Activated CD4-positive, alpha-beta T cell treated with anti-CD3 and anti-CD28 coated beads for 48 hours (primary cell): ENCODE data around the gene PPP1R13B.
"Not testable (repeated sequence)": the region's sequence is repeated elsewhere in the genome, so short reads cannot be mapped to it uniquely, and the experiment has no call there.

Experiments used
- DNase-seq: peaks from one replicate; pipeline ENCODE4 v3.0.0-alpha.2; 2020

Gene PPP1R13B

DNA sequence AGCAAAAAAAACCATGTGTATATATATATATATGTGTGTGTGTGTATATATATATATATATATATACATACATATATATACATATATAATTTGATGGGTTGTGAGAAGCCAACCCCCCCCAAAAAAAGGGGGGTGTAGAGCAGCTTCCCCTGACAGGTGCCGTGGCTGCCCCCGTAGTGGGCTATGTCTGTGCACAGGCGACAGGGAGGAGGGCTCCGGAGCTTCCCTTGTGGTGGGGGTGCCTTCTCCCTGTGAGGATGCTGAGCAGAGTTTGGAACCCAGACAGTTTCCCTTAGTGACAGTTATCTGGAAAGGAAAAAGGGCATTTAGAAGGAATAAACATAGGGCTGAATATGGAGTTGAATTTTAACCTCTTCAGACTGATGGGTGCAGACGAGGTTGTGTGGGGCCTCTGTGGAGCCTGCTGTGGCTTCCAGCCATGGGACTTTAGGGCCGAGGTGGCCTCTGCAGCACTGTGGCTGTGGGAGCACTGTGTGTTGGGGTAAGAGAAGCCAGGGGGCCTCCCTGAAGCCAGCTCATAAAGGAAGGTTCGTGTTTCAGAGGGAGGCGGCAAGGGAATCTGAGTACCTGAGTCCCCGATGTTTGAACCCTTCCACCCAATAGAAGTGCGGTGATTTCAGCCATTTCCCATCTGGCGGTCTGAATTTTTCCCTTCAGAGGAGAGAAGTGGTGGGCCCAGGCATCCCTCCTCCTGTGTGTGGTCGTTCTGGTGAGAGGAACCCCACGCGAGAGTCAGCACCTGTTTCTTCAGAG, 151.9 kb downstream of the PPP1R13B start:
- DNase-seq = no peak

DNA sequence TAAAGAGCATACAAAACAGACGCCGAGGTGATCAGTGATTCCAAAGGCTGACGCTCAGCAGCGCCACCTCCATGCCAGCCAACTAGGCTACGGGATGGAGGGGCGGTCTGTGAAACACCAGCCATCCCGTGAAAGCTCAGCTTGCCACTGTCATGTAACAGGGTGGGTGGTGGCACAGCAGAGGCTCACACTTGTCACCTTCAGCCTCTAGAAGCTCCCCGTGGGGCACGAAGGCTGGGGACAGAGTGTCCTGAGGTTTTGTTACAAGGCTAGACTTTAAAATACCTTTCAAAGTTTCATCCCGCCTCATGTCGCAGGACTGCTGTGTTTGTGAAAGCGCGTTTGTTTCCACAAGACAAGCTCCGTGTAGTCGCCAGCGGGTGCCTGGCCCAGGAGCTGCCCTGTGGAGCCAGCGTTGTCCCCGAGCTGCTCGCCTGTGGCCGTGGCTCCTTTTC, 152.8 kb downstream of the PPP1R13B start:
- no peak for DNase-seq

DNA sequence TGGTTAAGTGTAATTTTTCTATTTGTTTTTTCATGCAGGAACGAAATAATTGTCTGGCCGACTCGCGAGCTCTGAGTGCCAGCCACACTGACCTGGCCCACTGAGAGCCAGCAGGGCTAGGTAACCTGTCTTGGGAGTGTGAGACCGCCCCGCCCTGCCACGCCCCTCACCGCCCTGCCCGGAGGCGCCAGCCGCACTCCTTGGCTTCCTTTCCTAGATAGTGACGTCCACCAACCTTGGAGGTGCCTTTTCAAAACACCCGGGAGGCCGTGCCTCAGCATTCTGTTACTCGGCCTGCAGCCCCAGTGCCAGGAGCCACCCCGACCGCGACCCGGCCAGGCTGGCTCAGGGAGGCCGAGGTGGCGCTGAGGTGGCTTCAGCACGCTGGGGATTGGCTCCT, 153.9 kb downstream of the PPP1R13B start:
- no peak for DNase-seq

DNA sequence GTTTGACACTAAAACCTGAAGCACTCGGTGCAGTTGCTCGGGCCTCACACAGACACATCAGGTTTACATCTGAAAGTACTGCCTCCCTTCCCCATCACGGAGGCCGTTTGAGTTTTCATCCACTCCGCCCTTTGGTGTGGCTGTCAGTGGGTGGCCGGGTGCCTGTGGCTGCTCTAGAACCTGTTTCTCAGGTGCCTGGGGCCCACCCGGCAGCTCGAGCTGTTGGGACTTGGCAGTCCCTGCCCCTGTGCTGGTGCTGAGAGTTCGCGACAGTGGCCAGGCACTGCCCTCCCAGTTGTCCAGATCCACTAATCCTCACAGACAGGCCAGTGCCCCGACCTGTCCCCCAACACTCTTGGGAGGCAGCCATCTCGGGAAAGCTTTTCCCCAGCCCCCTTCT, 154.5 kb downstream of the PPP1R13B start:
- no peak for DNase-seq

DNA sequence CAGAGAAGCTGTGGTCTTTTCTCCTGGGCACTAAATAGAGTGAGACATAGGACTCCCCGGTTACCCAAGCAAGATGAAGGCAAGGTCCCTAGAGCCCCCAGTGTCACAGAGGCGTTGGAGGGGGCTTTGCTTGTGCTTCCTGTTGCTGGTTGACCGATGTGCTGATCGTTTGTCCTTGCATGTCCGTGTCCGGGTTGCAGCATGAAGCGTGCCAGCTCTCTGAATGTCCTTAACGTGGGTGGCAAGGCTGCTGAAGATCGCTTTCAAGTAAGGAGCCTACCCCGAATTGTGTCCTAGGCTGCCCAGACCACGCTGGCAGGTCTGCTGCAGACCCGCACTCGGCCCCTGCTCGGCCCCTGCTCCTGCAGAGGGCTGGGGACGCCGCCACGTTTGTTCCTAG, 155.2 kb downstream of the PPP1R13B start:
- no peak for DNase-seq

DNA sequence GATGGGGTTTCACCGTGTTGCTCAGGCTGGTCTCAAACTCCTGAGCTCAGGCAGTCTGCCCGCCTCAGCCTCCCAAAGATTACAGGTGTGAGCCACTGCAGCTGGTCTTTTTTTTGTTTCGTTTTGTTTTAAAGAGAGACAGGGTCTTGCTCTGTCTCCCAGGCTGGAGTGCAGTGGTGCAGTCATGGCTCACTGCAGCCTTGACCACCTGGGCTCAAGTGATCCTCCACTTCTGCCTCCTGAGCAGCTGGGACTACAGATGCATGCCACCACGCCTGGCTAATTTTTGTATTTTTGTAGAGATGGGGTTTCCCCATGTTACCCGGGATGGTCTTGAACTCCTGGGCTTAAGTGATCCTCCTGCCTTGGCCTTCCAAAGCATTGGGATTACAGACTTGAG, 155.7 kb downstream of the PPP1R13B start:
- not testable (repeated sequence) for DNase-seq

DNA sequence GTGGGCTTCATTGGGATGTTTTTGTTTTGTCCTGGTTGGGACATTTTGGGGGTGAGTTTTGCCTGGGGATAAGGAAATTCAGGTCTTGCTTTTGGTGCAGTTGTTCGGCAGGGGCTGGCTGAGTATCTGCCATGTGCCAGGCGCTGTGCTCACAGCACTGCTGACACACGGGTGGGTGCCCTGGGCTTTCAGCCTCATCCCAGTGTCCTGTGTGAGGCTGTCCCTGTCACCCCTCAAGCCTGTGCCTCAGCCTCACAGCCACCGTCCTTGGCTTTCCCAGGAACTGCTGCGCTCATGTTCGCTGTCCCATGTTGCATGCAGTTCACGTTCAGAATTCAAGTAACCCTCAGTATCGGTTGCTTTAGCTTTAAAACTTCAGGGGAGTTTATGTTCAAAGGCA, 157.0 kb downstream of the PPP1R13B start:
- DNase-seq = no peak

DNA sequence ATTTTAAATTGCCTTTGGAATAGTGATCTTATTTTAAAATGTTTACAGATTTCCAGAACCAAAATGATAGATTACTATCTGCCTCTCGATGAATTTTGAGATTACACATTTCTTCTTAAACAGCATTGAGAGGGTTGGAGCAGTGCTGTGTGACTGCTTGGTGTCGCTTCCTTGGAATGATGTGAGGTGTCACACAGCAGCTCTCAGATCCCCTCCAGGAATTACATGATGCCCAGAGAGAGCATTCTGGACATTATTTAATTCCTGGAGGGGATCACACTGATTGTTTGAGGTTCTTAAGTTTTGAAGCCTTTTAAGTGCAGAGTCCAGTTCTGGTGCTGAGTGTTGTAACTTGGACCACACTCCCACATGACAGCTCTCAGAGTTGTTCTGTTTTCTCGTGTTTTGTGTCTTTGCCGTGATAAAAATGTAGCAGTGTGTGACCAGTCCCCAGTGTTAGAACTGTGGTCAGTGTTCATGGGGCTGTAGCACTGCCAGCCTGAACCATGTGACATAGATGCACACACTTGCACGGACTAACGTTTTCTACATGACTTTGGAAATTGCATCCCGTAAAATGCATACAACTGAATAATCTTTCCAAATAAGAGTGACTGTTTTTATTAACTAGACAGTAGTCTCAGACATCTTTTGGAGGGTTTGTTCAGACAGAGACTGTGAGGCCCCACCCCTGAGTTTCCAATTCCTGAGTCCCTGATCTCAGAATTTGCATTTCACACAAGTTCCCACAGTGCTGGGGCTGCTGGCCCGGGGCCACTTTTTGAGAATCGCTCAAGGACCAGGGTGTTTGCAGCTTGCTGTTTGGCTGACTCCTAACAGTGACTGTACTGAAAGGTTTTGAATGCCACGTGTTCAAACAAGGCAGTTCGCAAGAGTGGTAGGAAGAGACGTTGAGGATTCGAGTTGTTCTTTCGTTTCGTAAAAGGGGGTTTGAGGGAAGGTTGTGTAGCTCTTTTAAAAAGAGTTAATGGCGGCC, 158.2 kb downstream of the PPP1R13B start:
- DNase-seq = no peak

DNA sequence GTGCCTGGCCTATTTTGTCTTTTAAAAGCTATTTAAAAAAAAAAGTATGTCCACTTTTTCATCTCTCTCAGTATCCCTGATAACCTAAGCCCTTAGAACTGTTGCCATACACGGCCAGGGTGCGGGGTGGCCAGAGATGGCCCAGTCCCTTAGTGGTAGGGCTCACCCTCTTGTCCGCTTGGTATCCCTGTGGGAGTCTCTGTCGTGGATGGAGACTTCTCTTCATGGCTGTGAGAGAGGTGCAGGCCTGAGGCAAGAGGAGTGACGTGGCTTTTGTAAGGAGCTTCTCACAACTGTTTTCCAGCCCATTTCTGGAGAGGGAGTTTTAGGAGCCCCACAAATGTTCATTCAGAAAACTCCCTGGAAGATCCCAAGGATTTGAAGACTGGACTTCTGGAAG, 158.9 kb downstream of the PPP1R13B start:
- DNase-seq = no peak

DNA sequence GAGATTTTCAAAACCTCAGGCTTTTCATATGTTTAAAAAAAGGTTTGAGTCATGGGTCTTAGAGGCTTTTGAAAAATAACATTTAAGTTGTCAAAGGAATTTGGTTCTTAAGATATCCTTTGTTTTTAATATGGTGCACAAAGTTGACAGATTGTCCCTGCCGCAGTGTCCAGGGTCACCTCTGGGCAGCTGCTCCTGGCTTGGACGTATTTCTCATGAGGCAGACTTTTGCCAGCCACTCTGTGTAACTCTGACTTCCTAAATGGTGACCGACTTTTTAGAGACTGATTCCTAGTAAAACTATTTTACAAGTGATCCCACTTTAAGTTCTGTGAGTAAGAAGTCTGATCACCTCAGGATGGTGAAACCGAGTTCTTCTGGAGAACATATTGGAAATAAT, 159.7 kb downstream of the PPP1R13B start:
- DNase-seq = no peak

DNA sequence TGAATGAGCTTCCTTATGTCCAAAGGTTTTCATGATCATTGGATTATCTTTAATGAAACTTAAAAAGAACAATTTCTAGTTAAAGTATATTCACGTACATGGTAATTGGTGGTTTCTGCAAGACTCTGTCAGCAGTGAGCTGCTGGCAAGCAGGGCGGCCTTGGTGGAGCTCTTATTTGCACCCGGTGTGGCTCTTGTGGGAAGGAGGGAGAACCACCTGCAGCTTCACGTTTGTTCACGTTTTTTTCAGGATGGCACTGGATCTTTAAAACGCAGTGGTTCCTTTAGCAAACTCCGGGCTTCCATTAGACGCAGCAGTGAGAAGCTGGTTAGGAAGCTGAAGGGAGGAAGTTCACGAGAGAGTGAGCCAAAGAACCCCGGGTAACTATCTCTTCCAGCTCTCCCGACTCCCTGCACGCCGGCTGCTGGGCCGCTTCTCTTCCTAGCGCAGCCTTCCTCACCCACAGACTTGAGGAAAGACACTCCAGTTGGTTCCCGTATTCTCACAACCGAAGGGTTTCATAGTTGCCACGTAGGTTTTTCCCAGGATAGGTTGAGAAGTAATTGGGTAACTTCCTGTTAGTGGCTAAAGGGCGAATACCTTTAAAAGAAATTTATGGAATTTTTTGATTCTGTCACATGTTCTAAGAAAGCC, 160.4 kb downstream of the PPP1R13B start:
- DNase-seq = no peak

DNA sequence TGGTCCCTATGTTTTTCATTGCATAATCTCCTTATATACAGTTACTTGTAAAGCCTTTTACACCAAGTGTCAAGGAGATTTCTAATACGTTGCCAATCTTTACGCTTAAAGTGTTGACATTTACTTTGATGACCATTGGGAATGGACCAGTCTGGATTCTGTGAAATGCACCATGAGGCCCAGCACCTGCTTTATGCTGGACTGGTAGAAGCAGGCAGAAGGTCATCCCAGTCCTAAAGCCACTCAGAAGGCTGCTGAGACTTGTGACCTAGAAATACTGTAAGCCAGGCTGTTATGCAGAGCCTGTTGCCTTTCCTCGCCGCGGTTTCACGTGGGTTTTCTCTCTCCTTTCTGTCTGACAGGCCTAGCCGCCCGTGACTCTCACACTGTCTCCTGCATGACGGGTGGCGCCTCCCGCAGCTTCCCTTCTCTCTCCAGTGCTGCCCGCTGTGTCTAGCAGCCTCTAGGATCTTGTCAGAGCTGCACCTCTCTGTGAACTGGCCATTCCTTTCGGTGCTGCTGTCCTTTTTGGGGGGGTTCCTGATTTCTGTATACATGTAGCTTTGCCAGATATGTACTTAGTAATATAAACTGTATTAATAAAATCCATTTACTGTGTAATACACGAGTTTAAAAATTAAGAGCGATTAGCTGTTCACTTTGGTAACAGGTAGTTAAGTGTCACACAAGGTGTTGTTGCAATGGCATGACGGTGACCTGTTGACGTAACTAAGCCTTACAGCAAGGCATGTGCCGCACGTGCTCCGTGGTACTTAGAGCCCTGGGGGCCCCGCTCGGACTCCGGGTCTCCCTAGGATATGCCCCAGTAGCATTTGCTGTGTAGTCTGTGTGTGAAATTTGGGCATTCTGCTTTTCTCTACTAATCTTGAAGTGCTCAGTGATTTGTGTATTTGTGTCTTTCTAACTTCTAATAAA, 161.8 kb downstream of the PPP1R13B start:
- no peak for DNase-seq

DNA sequence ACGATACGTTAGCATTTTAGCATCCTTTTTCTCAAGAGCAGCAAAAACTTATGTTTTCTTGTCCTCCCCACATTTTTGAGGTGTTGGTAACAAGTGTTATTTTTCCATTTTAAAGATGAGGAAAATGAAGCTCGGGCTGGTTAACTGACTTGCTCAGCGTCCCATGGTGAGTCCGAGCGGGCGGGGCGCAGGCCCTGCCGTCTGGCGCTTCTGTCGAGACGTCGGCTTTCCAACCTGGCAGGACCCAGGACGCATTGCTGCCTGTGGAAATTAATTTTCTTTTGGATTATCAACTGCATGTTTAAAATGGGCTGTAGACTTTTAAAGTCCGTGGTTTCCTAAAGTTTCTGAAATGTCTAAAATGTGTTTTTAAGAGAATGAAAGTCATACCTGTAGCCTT, 162.5 kb downstream of the PPP1R13B start:
- no peak for DNase-seq

DNA sequence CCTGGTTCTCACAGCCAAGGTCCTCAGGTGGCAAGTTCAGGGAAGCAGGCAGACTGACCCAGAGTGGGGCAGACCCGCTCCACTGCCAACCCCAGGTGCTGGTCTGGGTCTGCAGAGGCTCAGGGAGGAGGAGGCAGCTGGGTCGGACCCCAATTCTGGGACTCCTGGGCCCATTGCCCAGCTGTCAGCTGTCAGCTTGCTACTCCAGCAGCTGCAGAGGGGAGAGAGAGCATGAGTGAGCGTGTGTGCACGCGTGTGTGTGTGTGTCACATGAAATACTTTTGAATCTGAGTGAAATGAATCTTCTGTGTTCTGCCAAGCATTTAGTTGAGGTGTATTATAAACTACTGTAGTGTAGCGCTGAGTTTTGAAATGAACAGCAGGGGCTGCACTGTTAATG, 162.9 kb downstream of the PPP1R13B start:
- DNase-seq = no peak
